ENCODE measurements around the gene POLR3B.

- TF ChIP-seq POLR2A (IDR thresholded peaks at IDR 0.05) (no peak), CTCF (IDR thresholded peaks at IDR 0.05) (no peak)
Observed at GRCh38 chr12:106323537-106323936, 34.0 kb upstream of the POLR3B start.

Measured in esophagus squamous epithelium (tissue), 4 donors.